Stimulated activated CD4-positive, alpha-beta T cell treated with anti-CD3 and anti-CD28 coated beads, Interleukin-12 subunit alpha, Interleukin-12 subunit beta, amount 100 ng/mL, for 48 hours (primary cell): ENCODE measurements around the gene ANAPC5.
A peak's percentile ranks its signal among the peaks of the same experiment; 100 is the strongest.
"Not testable (repeated sequence)": the region's sequence is repeated elsewhere in the genome, so short reads cannot be mapped to it uniquely, and the experiment has no call there.

Experiments
- DNase-seq, 3 donors: peaks; one replicate each; pipeline ENCODE4 v3.0.0-alpha.2; 2020; ENCODE audit warnings: low read depth in 2 of 3, low spot score in 1 of 3

The ANAPC5 gene

DNA sequence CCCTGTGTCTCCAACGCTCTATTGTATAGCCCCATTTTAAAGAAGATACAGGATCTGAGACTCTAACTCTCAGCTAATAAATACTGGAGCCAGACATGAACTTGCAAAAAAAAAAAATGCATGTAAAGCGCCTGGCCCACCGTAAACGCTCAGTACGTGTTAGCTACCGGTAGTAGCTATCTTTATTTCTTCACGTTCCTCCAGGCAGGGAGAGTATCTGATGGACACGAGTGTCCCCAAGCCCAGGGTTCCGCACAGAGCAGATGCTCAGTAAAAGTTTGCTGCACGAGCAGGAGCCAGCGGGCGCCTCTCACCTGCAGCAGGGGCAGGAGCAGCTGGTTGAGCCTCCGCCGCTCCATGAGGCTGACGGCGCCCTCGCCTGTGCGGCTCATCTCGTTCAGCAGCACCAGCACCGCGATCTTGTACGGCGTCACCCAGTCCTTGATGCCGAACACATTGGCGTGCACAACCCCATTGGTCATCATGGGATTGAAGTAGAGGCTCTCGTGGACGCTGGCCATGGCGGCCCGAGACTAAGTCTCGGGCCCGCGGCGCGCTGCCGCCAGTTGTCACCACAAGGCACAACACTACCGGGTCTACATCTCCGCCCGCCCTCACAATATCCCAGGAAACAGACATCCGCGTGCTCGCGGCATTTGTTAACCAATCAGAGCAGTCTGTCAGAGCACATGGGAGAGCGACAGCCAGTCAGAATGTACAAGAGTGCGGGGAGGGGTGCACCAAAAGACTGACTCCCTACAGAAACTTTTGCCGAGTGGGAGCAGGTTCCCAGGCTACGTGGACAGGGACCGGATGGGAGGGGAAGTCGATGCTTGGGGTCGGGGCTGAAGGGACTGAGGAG lies at the start of gene ANAPC5:
Gene ANAPC5 (minus strand): TSS at position 592 of the 862 bp plus-strand sequence. CDS start 71 bp downstream, at position 521.
- peak; percentile 84 to 90 (median 89) for DNase-seq

DNA sequence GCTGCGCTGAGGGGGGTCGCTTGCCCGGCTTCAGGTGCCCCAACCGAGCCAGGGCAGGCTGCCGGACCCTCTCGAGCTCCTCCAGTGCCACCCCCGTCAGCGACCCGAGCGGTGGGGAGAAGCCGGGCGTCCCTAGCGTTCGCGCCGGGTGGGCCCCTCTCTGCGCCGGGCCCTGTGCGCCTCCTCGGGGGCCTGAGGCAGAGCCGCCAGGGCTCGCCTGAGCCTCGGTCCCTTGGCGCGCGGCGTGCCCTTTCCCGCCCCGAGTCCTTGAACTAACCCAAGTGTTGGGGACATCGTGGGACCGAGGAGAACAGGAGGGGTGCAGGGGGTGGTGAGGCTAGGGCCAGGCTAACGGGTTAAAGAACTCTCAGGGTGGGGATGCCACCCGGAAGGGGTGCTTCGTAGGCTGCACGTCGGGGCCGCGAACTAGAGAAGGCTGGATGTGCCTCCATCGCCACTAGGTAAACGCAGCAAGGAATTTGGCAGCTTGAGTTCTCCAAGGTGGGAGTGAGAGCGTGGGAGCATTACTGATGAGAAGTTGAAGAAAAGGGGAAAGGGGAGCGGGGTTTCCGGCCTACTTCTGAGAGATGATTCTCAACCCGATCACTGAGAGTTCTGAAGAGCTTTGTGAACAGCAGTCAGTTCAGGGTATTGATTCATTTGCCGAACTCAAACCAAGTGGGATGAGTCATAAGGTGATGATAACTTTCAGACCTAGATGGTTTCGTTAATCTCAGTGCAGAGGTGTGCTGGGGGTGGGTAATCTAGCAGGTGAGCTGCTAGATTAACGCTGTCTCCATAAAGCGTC lies 48.3 kb upstream of the ANAPC5 start:
- peak; percentile 46 to 54 (median 50) for DNase-seq

DNA sequence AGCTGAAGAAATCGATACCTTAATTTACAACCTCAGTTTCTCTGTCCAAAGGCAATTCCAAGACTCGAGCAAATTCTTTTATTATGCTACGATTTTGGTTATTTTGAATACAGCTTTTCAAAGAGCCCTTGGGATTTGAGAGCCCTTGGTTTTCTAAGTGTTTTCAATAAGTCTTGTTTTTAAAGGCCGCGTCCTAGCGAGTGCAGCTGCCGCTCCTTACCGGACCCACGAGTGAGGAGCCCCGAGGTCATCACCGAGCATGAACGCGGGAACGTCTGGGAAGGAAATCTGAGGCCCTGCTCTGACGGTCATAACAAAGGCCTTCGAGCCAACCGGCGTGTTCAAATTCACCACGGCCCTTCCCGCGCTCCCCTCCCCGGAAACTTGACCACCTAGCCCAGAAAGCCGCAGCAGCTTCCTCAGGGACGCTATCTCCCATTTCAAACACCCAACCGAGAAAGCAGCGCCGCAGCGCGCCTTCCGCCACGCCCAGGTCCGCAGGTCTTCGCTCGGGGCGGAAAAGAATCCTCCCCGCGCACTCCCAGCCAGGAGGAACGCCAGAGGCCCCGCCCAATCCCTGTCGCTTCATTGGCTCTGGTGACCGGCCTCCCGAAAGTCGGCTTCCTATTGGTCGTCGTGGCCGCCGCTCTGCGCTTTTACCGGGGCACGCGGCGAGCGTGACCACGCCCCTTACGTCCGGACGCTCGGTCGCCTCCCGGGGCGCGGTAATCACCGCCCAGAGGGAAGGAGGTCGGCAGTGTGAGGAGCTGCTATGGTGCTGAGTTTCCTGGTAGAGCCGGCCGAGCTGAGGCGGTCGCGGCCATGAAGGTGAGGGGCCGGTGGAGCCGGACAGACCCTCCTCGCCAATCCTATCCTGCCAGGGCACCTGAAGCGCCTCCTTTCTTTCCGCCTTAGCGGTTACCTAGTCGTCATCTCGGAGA lies 47.5 kb upstream of the ANAPC5 start, which contains the start of gene RNF34:
Gene RNF34 (plus strand): TSS at position 728 of the 941 bp plus-strand sequence. CDS start 95 bp downstream, at position 823.
- peak; percentile 96 to 98 (median 97) for DNase-seq

DNA sequence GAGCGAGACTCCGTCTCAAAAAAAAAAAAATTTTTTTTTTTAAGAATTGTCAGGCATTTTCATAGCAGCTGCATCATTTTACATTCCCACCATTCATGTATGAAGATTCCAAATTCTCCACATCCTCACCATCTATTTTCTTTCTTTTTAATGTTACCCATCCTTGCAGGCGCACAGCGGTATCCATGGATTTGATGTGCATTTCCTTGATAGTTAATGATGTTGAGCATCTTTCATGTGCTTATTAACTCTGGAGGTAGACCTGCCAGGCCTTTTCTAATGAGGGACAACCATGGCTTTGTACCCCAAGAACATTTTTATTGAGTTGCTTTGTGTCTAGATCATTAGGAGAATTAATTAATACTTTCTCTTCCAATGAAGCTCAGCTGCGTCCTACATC lies 46.1 kb upstream of the ANAPC5 start:
- DNase-seq: no peak

DNA sequence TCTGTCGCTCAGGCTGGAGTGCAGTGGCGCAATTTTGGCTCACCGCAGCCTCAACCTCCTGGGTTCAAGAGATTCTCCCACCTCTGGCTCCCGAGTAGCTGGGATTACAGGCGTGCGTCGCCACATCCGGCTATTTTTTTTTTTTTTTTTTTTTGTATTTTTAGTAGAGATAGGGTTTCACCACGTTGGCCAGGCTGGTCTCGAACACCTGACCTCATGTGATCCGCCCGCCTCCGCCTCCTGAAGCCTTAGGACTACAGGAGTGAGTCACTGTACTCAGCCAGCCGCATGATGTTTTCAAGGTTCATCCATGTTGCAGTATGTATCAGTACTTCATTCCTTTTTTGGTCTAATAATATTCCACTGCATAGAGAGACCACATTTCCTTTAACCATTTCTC lies 45.3 kb upstream of the ANAPC5 start:
- no peak for DNase-seq

GRCh38 chr12:121392325-121392716 lies 40.1 kb upstream of the ANAPC5 start:
- no peak for DNase-seq

GRCh38 chr12:121391619-121392324 lies 39.6 kb upstream of the ANAPC5 start:
- DNase-seq: peak in 2 of 3 donors; percentile 11 to 37

GRCh38 chr12:121390856-121391255 lies 38.6 kb upstream of the ANAPC5 start:
- no peak for DNase-seq

- no peak for DNase-seq
Measured at GRCh38 chr12:121388421-121388981, 36.3 kb upstream of the ANAPC5 start.

- not testable (repeated sequence) for DNase-seq
Measured at GRCh38 chr12:121384891-121385290, 32.7 kb upstream of the ANAPC5 start.

DNA sequence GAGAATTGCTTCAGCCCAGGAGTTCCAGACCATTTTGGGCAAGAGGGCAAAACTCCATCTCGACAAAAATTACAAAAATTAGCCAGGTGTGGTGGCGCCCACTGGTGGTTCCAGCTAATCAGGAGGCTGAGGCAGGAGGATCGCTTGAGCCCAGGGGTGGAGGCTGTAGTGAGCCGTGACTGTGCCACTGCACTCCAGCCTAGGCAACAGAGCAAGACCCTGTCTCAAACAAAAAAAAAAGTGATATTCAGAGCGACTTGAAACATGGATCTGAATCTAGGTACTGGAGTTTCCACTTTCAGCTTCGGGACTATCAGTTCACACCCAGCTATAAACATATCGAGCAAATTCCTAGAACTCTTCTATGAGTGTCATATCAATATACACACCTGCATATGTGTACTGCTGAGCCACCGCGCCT lies 31.4 kb upstream of the ANAPC5 start:
- no peak for DNase-seq

DNA sequence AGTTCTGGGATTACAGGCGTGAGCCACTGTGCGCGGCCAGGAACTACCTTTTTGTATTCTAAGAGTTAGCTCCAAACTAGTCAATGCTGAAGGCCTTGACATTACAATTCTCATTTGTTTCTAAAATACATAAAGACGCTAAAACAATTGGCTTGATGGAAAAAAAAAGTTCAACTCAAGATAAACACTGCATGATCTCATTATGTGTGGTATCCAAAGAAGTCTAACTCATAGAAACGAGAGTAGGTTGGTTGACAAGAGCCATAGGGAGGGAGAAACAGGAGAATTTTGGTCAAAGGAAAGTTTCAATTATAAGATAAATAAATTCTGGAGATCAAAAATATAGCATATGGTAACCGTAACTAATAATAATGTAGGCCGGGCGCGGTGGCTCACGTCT lies 27.7 kb upstream of the ANAPC5 start:
- no peak for DNase-seq

- no peak for DNase-seq
Measured at GRCh38 chr12:121378736-121379135, 26.5 kb upstream of the ANAPC5 start.

DNA sequence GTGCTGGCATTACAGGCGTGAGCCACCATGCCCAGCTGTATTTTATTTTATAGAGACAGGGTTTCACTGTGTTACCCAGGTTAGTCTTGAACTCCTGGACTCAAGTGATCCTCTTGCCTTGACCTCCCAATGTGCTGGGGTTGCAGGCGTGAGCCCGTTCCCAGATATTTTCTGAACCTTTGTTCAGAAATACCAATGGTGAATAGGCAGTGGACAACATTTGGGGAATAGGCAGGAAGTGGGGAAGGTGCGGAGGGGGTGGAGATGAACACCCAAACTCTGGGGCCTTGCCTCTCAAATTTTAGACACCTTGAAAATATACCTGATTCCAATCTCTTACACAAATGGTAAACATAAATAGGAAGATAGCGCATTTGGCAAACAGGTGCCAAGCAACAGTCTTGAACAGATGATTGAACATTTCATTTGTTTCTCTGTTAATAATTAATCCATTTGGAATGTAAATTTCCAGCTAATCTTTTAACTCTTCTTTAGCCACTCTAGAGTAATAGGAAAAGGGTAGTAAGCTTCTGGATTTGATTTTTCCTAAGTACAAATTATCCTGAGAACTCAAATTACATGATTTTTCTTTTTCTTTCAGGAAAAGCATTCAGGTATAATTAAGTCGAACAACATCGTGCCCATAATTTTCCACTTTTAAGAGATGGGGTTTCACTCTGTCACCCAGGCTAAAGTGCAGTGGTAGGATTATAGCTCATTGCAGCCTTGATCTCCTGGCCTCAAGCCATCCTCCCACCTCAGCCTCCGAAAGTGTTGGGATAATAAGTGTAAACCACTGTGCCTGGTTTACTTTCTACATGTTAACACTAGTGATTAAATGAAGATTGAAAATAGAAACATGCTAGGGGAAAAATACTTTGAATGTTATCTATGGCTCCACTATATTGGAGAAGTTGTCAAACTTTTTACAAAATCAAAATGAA lies 24.8 kb upstream of the ANAPC5 start:
- no peak for DNase-seq

DNA sequence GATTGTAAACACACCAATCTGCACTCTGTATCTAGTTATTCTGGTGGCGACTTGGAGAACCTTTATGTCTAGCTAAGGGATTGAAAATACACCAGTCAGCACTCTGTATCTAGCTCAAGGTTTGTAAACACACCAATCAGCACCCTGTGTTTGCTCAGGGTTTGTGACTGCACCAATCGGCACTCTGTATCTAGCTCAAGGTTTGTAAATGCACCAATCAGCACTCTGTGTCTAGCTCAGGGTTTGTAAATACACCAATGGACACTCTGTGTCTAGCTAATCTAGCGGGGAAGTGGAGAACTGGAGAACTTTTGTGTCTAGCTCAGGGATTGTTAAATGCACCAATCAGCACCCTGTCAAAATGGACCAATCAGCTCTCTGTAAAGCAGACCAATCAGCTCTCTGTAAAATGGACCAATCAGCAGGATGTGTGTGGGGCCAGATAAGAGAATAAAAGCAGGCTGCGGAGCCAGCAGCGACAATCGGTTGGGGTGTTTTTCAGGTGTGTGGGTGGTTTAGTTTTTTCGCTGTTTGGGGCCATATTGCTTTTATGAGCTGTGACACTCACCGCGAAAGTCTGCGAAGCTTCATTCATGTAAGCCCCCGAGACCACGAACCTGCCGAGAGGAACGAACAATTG lies 22.9 kb upstream of the ANAPC5 start:
- DNase-seq: not testable (repeated sequence)

- not testable (repeated sequence) for DNase-seq
Measured at GRCh38 chr12:121374336-121374735, 22.1 kb upstream of the ANAPC5 start.

DNA sequence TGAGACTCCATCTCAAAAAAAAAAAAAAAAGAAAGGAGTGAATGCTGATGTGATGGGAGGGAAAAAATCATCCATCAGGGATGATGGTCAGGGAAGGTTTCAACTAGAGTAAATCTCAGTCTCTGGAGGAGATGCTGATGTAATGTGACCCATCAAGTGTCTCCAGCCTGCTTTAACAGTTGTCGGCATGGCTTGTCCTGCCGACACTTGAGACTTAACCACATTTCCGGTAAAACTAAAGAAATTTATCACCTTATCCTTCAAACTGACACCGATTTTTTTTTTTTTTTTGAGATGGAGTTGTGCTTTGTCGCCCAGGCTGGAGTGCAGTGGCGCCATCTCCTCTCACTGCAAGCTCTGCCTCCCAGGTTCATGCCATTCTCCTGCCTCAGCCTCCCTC lies 21.5 kb upstream of the ANAPC5 start:
- no peak for DNase-seq

- DNase-seq: no peak
Measured at GRCh38 chr12:121371404-121371803, 19.2 kb upstream of the ANAPC5 start.
